ENCODE measurements around the gene PRKCA.

The PRKCA gene

GRCh38 chr17:66515974-66516373, 213.6 kb downstream of the PRKCA start:
- Histone ChIP-seq H3K9me3 (no peaks in the 10 kb centered on the region), H3K27ac (no peak overlapping the region), H3K36me3 (no peaks in the 10 kb centered on the region), H3K27me3 (no peaks in the 10 kb centered on the region), H3K4me3 (ENCODE audit: low read depth in 1 of 2, low read length in 1 of 2) (no peak overlapping the region), H3K4me1 (ENCODE audit: control insufficient read depth in 1 of 2, insufficient read depth in 1 of 2, low read depth in 1 of 2, low read length in 1 of 2) (no peaks in the 10 kb centered on the region)
- no peak for TF ChIP-seq CTCF (IDR thresholded peaks at IDR 0.05)

GRCh38 chr17:66517336-66518009, 215.1 kb downstream of the PRKCA start:
- H3K9me3 ChIP-seq = no peaks in the 10 kb centered on the region
- no peak overlapping the region for H3K27ac ChIP-seq
- no peaks in the 10 kb centered on the region for H3K4me1 ChIP-seq (ENCODE audit: control insufficient read depth in 1 of 2, insufficient read depth in 1 of 2, low read depth in 1 of 2, low read length in 1 of 2)

GRCh38 chr17:66518108-66518507, 215.7 kb downstream of the PRKCA start:
- Histone ChIP-seq H3K4me3 (ENCODE audit: low read depth in 1 of 2, low read length in 1 of 2) (no peak overlapping the region), H3K27me3 (no peaks in the 10 kb centered on the region), H3K36me3 (no peaks in the 10 kb centered on the region), H3K27ac (no peak overlapping the region), H3K4me1 (ENCODE audit: control insufficient read depth in 1 of 2, insufficient read depth in 1 of 2, low read depth in 1 of 2, low read length in 1 of 2) (no peaks in the 10 kb centered on the region), H3K9me3 (no peaks in the 10 kb centered on the region)
- TF ChIP-seq CTCF (IDR thresholded peaks at IDR 0.05) = no peak

More at GRCh38 chr17:66517336-66518009, 215.1 kb downstream of the PRKCA start:
- Histone ChIP-seq H3K27me3 (no peaks in the 10 kb centered on the region), H3K4me3 (ENCODE audit: low read depth in 1 of 2, low read length in 1 of 2) (no peak overlapping the region), H3K36me3 (no peaks in the 10 kb centered on the region)
- no peak for TF ChIP-seq CTCF (IDR thresholded peaks at IDR 0.05)

- Histone ChIP-seq H3K4me3 (ENCODE audit: low read depth in 1 of 2, low read length in 1 of 2) (no peak overlapping the region), H3K4me1 (ENCODE audit: control insufficient read depth in 1 of 2, insufficient read depth in 1 of 2, low read depth in 1 of 2, low read length in 1 of 2) (no peaks in the 10 kb centered on the region), H3K36me3 (no peaks in the 10 kb centered on the region), H3K9me3 (no peaks in the 10 kb centered on the region), H3K27ac (no peak overlapping the region), H3K27me3 (no peaks in the 10 kb centered on the region)
- TF ChIP-seq CTCF (IDR thresholded peaks at IDR 0.05) = no peak
Measured at GRCh38 chr17:66518677-66519076, 216.3 kb downstream of the PRKCA start.

GRCh38 chr17:66519154-66519553, 216.7 kb downstream of the PRKCA start:
- Histone ChIP-seq H3K27ac (no peak overlapping the region), H3K4me1 (ENCODE audit: control insufficient read depth in 1 of 2, insufficient read depth in 1 of 2, low read depth in 1 of 2, low read length in 1 of 2) (no peaks in the 10 kb centered on the region), H3K4me3 (ENCODE audit: low read depth in 1 of 2, low read length in 1 of 2) (no peak overlapping the region), H3K9me3 (no peaks in the 10 kb centered on the region), H3K36me3 (no peaks in the 10 kb centered on the region), H3K27me3 (no peaks in the 10 kb centered on the region)
- no peak for TF ChIP-seq CTCF (IDR thresholded peaks at IDR 0.05)

All from neutrophil (primary cell).